GM18519 (cell line): Measurements from ENCODE around the gene C1orf87.
A peak's percentile ranks its signal among the peaks of the same experiment; 100 is the strongest.

Experiments used
- ATAC-seq: cut with Tn5 transposase; IDR thresholded peaks from one replicate; pipeline ENCODE4 v1.9.1; 2021; ENCODE audit warnings: mild to moderate bottlenecking, moderate library complexity; ENCODE audit not compliant: unreplicated experiment, low FRiP score

The C1orf87 gene

DNA sequence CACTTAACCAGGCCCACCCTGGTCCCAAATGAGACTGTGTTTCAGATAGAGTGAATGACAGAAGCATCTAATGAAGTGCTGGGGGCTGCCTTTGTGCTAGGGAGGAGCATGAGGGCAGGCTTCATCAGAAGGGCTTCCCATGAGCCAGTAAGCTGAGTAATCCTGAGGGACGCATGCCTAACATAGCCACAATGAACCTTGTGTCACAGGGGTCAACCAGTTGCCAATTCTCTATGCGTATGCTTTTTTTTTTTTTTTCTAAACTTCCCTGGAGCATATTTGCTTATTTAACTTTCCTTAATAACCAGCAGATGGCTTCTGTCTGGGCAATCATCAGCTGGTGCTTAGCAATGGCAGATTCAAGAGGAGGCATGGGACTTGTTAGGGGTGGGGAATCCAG lies 121.5 kb downstream of the C1orf87 start:
- no peak for ATAC-seq

DNA sequence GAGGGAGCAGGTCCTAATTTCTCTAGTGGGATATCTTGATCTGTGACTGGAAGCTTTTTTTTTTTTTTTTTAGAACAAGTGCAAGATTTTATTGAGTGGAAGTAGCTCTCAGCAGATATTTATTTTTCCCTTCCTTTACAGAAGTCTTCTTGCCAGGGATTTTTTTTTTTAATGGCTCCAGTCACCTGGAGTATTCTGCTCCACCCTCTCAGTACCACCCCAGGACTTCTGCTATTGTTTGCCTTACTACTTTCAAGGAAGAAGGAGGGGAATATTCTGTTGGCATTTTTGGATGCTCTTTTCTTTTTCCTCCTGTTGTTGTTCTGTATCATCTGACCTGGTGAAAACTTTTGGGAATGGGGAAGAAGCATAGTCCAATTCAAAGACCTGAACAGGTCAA lies 123.9 kb downstream of the C1orf87 start:
- no peak for ATAC-seq

- ATAC-seq: no peak
Observed at GRCh38 chr1:59948990-59949389, 124.6 kb downstream of the C1orf87 start.

- peak; percentile 84 for ATAC-seq
Observed at GRCh38 chr1:59947047-59947938, 126.3 kb downstream of the C1orf87 start.

DNA sequence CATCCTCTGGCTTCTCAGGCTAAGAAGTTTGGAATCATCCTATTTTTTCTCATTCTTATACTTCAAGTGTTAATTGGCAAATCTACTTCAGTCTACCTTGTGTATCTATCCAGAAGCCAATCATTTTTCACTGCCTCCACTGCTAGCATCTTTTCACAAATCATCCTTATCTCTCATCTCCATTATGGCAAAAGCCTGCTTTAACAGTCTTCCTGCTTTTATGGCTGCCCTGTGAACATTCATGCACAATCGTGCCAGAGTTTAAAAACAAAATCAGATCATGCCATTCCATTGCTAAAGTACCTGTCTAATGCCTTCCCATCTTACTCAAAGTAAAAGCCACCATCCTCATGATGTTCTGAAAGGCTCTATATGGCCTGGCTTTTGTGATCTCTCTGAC lies 127.8 kb downstream of the C1orf87 start:
- no peak for ATAC-seq
